Mammary epithelial cell (primary cell): ENCODE measurements around the gene ASIC1.

Experiments used
- CTCF ChIP-seq, 2 donors: IDR thresholded peaks in 1 of 2; conservative IDR thresholded peaks in 1 of 2; 2 replicates each; pipeline ENCODE4 v1.5.1; 2011 to 2012; ENCODE audit warnings: inconsistent platforms in 2 of 2, low read length in 2 of 2, mild to moderate bottlenecking in 2 of 2, control low read depth in 1 of 2, low read depth in 1 of 2; ENCODE audit not compliant: insufficient read depth in 1 of 2; ENCODE audit errors: extremely low read depth in 1 of 2
- EZH2 ChIP-seq: IDR thresholded peaks from 2 replicates; pipeline ENCODE4 v1.6.1; 2012; ENCODE audit warnings: low read length, inconsistent platforms, borderline replicate concordance

- no peak for TF ChIP-seq CTCF (conservative IDR thresholded peaks at IDR 0.05 in 1 of 2, IDR thresholded peaks at IDR 0.05 in 1 of 2; ENCODE audit: extremely low read depth in 1 of 2, insufficient read depth in 1 of 2, low read depth in 1 of 2, low read length in 2 of 2)
- TF ChIP-seq EZH2 = no peak
Observed at GRCh38 chr12:50106907-50107306, 49.5 kb downstream of the ASIC1 start.
